Right lobe of liver (tissue), 6 donors: ENCODE results near the gene AXDND1. TPM values are rescaled to one million over a fixed set of nuclear protein-coding genes. Genes with fewer than 3 reads are reported as not detected.
A peak's percentile ranks its signal among the peaks of the same experiment; 100 is the strongest.

ENCODE experiments used
- ATAC-seq, 4 donors: fragments of 200-7000 bp; cut with Tn5 transposase; one replicate each; pipeline ENCODE4 v1.9.1; 2020; ENCODE audit warnings: mild to moderate bottlenecking in 4 of 4, moderate library complexity in 4 of 4
- DNase-seq, 3 donors: peaks; one replicate each; pipeline ENCODE4 v3.0.0-alpha.2; 2020
- H3K27ac ChIP-seq, 3 donors: fragments of 200-600 bp; one replicate each; pipeline ENCODE4 v1.8.0; 2022
- H3K27me3 ChIP-seq, 2 donors: fragments of 200-600 bp; one replicate each; pipeline ENCODE4 v1.8.0; 2022
- H3K36me3 ChIP-seq, 4 donors: fragments of 200-600 bp; sonication (generic) in 1 of 4; one replicate each; pipeline versions ENCODE4 v1.5.1 to v1.8.0; 2017 to 2022; ENCODE audit warnings: control low read depth in 1 of 4
- H3K4me1 ChIP-seq, 4 donors: fragments of 200-600 bp; sonication (generic) in 1 of 4; one replicate each; pipeline versions ENCODE4 v1.5.1 to v1.8.0; 2017 to 2022; ENCODE audit warnings: control low read depth in 1 of 4
- H3K4me3 ChIP-seq, 3 donors: fragments of 200-600 bp; one replicate each; pipeline ENCODE4 v1.8.0; 2022
- H3K9me3 ChIP-seq, 4 donors: fragments of 200-600 bp; sonication (generic) in 1 of 4; one replicate each; pipeline versions ENCODE4 v1.5.1 to v1.8.0; 2017 to 2022; ENCODE audit warnings: control low read depth in 1 of 4
- POLR2A ChIP-seq: fragments of 450-650 bp; IDR thresholded peaks from one replicate; pipeline ENCODE4 v1.6.1; 2017; ENCODE audit warnings: antibody characterized with exemption, mild to moderate bottlenecking
- WGBS: methylation state at CpG from one replicate; pipeline ENCODE4 v1.1.6; 2018; ENCODE audit warnings: low coverage, low lambda C conversion rate; ENCODE audit not compliant: insufficient coverage; ENCODE audit errors: missing lambda C conversion rate; 5-methylcytosine and 5-hydroxymethylcytosine counted together
- intact Hi-C, 2 donors: fragments of 100-400 bp; cut with DNase I; formaldehyde crosslinking; loops; one replicate each; pipeline versions ENCODE4 v1.11.2 to v1.14.1; 2022
- small RNA-seq, 2 experiments: library from RNA; depleted of rRNA; stranded (forward); fragments of <200 nt; gene quantifications; one replicate each; pipeline ENCODE3, GENCODE V24; 2016
- total RNA-seq, 6 experiments: library from RNA; depleted of rRNA in 2 of 6; stranded (reverse); fragments of >200 nt in 2 of 6; fragmentation: NEBNext Ultra II Directional in 3 of 6; extraction: Animal tissue kit (Norgen Biotek cat#: 25700) in 3 of 6; gene quantifications; one replicate each; pipeline versions ENCODE4 v1.1.0 to v1.2.4, GENCODE V29; 2016 to 2023
- TF ChIP-seq, protein P1 (sequence below), 4 donors: fragments of 200-600 bp in 3 of 4; fragments of 450-650 bp in 1 of 4; IDR thresholded peaks; one replicate each; pipeline versions ENCODE4 v1.5.1 to v1.8.0; 2016 to 2022; ENCODE audit warnings: antibody characterized with exemption in 4 of 4, mild to moderate bottlenecking in 2 of 4
- donor health status: DM: no; HTN: yes; CAD: no.
- donor health status: DM: no; HTN: no; CAD: no.
- donor health status: DM: no; HTN: no; CAD: no.
- donor health status: DM: no; HTN: yes; CAD: no.
- donor health status: DM: no; HTN: yes; CAD: no.

The AXDND1 gene
- total RNA-seq, 6 experiments from 2014 or later, result 0.09 TPM; not detected in 5

DNA sequence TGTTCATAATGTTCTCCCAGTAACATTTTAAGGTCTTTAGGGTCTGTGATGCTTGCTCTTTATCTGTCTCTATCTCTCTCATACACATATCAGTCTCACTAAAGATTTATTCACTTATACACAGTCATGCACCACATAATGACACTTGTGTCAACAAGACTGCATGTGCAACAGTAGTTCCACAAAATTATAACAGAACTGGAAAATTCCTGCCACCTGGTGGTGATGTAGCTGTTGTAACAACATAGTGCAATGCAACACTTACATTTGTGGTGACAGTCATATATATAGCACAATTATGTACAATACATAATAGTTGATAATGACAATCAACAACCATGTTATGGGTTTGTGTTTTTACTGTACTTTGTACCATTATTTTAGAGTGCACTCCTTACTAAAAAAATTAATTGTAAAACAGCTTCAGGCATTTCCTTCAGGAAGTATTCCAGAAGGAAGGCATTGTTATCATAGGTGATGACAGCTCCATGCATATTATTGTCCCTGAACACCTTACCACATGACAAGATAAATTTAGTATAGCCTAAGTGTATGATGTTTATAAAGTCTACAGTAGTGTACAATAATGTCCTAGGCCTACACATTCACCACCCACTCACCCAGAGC is 234.0 kb downstream of the AXDND1 start:
- DNase-seq, result no peak
- Histone ChIP-seq H3K27me3 (peaks cover 0 to 4% of the 10 kb centered on the region in 2 donors), H3K27ac (no peak overlapping the region), H3K4me3 (no peak overlapping the region), H3K36me3 (no peaks in the 10 kb centered on the region), H3K4me1 (no peaks in the 10 kb centered on the region), H3K9me3 (no peaks in the 10 kb centered on the region)
- ATAC-seq, result peak; percentile 48 to 86 (median 64)
- intact Hi-C loops, result no loop called here
- TF ChIP-seq, protein P1, sequence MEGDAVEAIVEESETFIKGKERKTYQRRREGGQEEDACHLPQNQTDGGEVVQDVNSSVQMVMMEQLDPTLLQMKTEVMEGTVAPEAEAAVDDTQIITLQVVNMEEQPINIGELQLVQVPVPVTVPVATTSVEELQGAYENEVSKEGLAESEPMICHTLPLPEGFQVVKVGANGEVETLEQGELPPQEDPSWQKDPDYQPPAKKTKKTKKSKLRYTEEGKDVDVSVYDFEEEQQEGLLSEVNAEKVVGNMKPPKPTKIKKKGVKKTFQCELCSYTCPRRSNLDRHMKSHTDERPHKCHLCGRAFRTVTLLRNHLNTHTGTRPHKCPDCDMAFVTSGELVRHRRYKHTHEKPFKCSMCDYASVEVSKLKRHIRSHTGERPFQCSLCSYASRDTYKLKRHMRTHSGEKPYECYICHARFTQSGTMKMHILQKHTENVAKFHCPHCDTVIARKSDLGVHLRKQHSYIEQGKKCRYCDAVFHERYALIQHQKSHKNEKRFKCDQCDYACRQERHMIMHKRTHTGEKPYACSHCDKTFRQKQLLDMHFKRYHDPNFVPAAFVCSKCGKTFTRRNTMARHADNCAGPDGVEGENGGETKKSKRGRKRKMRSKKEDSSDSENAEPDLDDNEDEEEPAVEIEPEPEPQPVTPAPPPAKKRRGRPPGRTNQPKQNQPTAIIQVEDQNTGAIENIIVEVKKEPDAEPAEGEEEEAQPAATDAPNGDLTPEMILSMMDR (IDR thresholded peaks at IDR 0.05), result peak; percentile 39 to 55 (median 43)
- no peak for TF ChIP-seq POLR2A

- no peaks in the 10 kb centered on the region for H3K4me1 ChIP-seq
- intact Hi-C loops, result no loop called here
- WGBS, result 69% methylated on average over 1 of the region's 1 CpG
- DNase-seq (no peak), ATAC-seq (no peak)
- H3K36me3 ChIP-seq, result no peaks in the 10 kb centered on the region
- no peak overlapping the region for H3K27ac ChIP-seq
- peaks cover 0 to 2% of the 10 kb centered on the region in 2 donors for H3K27me3 ChIP-seq
- no peak overlapping the region for H3K4me3 ChIP-seq
- no peaks in the 10 kb centered on the region for H3K9me3 ChIP-seq
- no peak for TF ChIP-seq POLR2A
- TF ChIP-seq, protein P1 (IDR thresholded peaks at IDR 0.05), result no peak
Measured at GRCh38 chr1:179601093-179601492, 235.3 kb downstream of the AXDND1 start.

Small RNA genes within 50 kb of the gene (small RNA-seq; reads per million reads assigned to genes)
- gene MEF2AP1 (0 reads per million in 2 experiments), gene RNU5F-2P (0 reads per million in 2 experiments)

Other genes with a start within 250 kb of the AXDND1 start
- 1 to 10 TPM; 3.8 to 7.7 (median 5.6) TPM for gene ABL2, start 136.3 kb upstream of the AXDND1 start, total RNA-seq
- gene SOAT1, start 72.2 kb upstream of the AXDND1 start, total RNA-seq, result 10 to 100 TPM in 4 of 6 experiments, 1 to 10 TPM in 2; 5.8 to 20.5 (median 14.3) TPM
- not detected for gene NPHS2, start 210.0 kb downstream of the AXDND1 start, total RNA-seq
- not detected for gene TDRD5, start 225.9 kb downstream of the AXDND1 start, total RNA-seq